Right lobe of liver (tissue), 4 donors: Measurements from ENCODE around the gene SPATA25.

ENCODE experiments used
- CTCF ChIP-seq, 4 donors: fragments of 200-600 bp in 3 of 4; fragments of 450-650 bp in 1 of 4; IDR thresholded peaks; one replicate each; pipeline versions ENCODE4 v1.5.1 to v1.8.0; 2016 to 2022; ENCODE audit warnings: antibody characterized with exemption in 4 of 4, mild to moderate bottlenecking in 2 of 4
- POLR2A ChIP-seq: fragments of 450-650 bp; IDR thresholded peaks from one replicate; pipeline ENCODE4 v1.6.1; 2017; ENCODE audit warnings: antibody characterized with exemption, mild to moderate bottlenecking
- donor health status: DM: no; HTN: no; CAD: no.
- donor health status: DM: no; HTN: no; CAD: no.
- donor health status: DM: no; HTN: yes; CAD: no.

DNA sequence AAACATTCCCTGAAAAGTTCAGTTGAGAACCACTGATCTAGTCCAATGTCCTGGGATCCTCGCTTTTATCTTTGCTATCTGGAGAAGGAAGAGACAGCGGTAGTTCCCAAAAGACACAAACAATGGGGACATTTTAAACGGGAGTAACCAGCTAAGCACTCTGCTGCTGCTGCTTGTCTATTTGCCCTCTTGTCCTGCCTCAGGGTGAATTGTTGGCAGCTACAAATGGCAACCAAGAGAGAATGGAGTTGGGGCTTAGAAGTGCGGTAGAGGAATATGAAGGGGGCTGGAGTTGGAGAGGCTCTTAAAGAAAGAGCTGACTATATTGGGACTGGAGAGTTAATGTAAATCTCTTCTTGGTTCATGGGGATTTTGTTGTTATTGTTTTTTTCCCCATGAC, 12.8 kb downstream of the SPATA25 start:
- TF ChIP-seq CTCF (IDR thresholded peaks at IDR 0.05) (no peak), POLR2A (no peak)
